Activated T-cell treated with anti-CD3 and anti-CD28 coated beads for 4 hours (primary cell): Measurements from ENCODE around the gene CACNB2.

ENCODE experiments used
- DNase-seq: peaks from one replicate; pipeline ENCODE4 v3.0.0-alpha.2; 2020

CACNB2 gene

GRCh38 chr10:18140149-18140956 is at the start of gene CACNB2:
CACNB2 (plus strand) TSS chr10:18140424.
- no peak for DNase-seq

- DNase-seq: no peak
Measured at GRCh38 chr10:18094332-18094731, 45.9 kb upstream of the CACNB2 start.

GRCh38 chr10:18094793-18095192 is 45.4 kb upstream of the CACNB2 start:
- no peak for DNase-seq

- no peak for DNase-seq
Measured at GRCh38 chr10:18097524-18097923, 42.7 kb upstream of the CACNB2 start.

- no peak for DNase-seq
Measured at GRCh38 chr10:18098201-18098600, 42.0 kb upstream of the CACNB2 start.

- no peak for DNase-seq
Measured at GRCh38 chr10:18099415-18099814, 40.8 kb upstream of the CACNB2 start.

GRCh38 chr10:18100669-18101068 is 39.6 kb upstream of the CACNB2 start:
- DNase-seq: no peak

GRCh38 chr10:18102404-18102803 is 37.8 kb upstream of the CACNB2 start:
- DNase-seq: no peak

- DNase-seq: peak; percentile 4
Measured at GRCh38 chr10:18104223-18104872, 35.9 kb upstream of the CACNB2 start.

- DNase-seq: no peak
Measured at GRCh38 chr10:18109341-18109870, 30.8 kb upstream of the CACNB2 start.

GRCh38 chr10:18113881-18114280 is 26.3 kb upstream of the CACNB2 start:
- no peak for DNase-seq

- no peak for DNase-seq
Measured at GRCh38 chr10:18117276-18117675, 22.9 kb upstream of the CACNB2 start.

GRCh38 chr10:18122753-18123152 is 17.5 kb upstream of the CACNB2 start:
- no peak for DNase-seq

- DNase-seq: no peak
Measured at GRCh38 chr10:18133046-18133445, 7.2 kb upstream of the CACNB2 start.

GRCh38 chr10:18134509-18134908 is 5.7 kb upstream of the CACNB2 start:
- DNase-seq: no peak

- DNase-seq: no peak
Measured at GRCh38 chr10:18134921-18135320, 5.3 kb upstream of the CACNB2 start.

GRCh38 chr10:18136073-18136791 is 4.0 kb upstream of the CACNB2 start:
- DNase-seq: no peak

- no peak for DNase-seq
Measured at GRCh38 chr10:18137111-18137510, 3.1 kb upstream of the CACNB2 start.

- DNase-seq: no peak
Measured at GRCh38 chr10:18140957-18141845, 977 bp downstream of the CACNB2 start.

GRCh38 chr10:18142151-18142550 is 1.9 kb downstream of the CACNB2 start:
- no peak for DNase-seq

- DNase-seq: no peak
Measured at GRCh38 chr10:18144396-18144795, 4.2 kb downstream of the CACNB2 start.

GRCh38 chr10:18144928-18145327 is 4.7 kb downstream of the CACNB2 start:
- no peak for DNase-seq

- DNase-seq: no peak
Measured at GRCh38 chr10:18145652-18146051, 5.4 kb downstream of the CACNB2 start.
